Spleen (tissue), 7 donors: ENCODE data around the gene GPR6.

Experiments
- POLR2A ChIP-seq, 3 donors: fragments of 450-650 bp; IDR thresholded peaks; one replicate each; pipeline ENCODE4 v1.5.1; 2017; ENCODE audit warnings: antibody characterized with exemption in 3 of 3, mild to moderate bottlenecking in 1 of 3
- POLR2AphosphoS5 ChIP-seq, 3 donors: sonication (generic); formaldehyde crosslinking; IDR thresholded peaks; one replicate each; pipeline ENCODE4 v1.5.1; 2017; ENCODE audit warnings: antibody characterized with exemption in 3 of 3
- TF ChIP-seq, protein P1 (sequence below), 11 experiments: fragments of 200-600 bp in 7 of 11; fragments of 450-650 bp in 4 of 11; sonication (generic) in 4 of 11; IDR thresholded peaks in 8 of 11; conservative IDR thresholded peaks in 3 of 11; 1 replicate in 7 of 11; 2 replicates in 4 of 11; pipeline versions ENCODE4 v1.4.0 to v1.8.0; 2016 to 2021; ENCODE audit warnings: antibody characterized with exemption in 11 of 11, inconsistent platforms in 4 of 11, mild to moderate bottlenecking in 1 of 11
- donor health status: DM: no; HTN: no; CAD: no; lungs with moderate emphysema.
- donor health status: DM: no; HTN: no; CAD: no.
- donor health status: DM: no; HTN: no; CAD: no.

DNA sequence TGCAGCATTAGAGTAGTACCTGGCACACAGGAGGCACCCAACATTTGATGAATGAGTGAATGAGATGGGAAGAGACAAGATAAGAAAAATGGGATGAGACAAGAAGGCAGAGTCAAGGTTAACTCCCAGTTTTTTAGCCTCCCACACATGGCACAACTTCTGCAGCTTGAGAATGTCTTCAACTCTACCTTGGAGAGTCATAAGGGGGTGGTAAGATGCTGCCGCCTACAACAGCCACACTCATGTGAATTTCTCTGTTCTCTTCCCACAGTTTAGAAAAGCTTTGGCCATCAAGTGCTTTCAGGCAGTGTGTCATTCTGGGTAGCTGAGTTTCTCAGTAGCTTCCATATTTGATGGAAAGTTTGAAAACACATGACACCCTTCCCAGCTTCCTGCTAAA is 19.5 kb upstream of the GPR6 start:
- no peak for TF ChIP-seq POLR2AphosphoS5 (IDR thresholded peaks at IDR 0.05)
- TF ChIP-seq, protein P1, sequence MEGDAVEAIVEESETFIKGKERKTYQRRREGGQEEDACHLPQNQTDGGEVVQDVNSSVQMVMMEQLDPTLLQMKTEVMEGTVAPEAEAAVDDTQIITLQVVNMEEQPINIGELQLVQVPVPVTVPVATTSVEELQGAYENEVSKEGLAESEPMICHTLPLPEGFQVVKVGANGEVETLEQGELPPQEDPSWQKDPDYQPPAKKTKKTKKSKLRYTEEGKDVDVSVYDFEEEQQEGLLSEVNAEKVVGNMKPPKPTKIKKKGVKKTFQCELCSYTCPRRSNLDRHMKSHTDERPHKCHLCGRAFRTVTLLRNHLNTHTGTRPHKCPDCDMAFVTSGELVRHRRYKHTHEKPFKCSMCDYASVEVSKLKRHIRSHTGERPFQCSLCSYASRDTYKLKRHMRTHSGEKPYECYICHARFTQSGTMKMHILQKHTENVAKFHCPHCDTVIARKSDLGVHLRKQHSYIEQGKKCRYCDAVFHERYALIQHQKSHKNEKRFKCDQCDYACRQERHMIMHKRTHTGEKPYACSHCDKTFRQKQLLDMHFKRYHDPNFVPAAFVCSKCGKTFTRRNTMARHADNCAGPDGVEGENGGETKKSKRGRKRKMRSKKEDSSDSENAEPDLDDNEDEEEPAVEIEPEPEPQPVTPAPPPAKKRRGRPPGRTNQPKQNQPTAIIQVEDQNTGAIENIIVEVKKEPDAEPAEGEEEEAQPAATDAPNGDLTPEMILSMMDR (IDR thresholded peaks at IDR 0.05 in 8 of 11, conservative IDR thresholded peaks at IDR 0.05 in 3 of 11), result no peak
- no peak for TF ChIP-seq POLR2A (IDR thresholded peaks at IDR 0.05)
